ENCODE measurements around the gene JAZF1. TPM values are rescaled to one million over a fixed set of nuclear protein-coding genes. Genes with fewer than 3 reads are reported as not detected.

JAZF1 gene
- total and polyA plus RNA-seq, 8 donors = 0.58 to 16.7 (median 7.2) TPM

DNA sequence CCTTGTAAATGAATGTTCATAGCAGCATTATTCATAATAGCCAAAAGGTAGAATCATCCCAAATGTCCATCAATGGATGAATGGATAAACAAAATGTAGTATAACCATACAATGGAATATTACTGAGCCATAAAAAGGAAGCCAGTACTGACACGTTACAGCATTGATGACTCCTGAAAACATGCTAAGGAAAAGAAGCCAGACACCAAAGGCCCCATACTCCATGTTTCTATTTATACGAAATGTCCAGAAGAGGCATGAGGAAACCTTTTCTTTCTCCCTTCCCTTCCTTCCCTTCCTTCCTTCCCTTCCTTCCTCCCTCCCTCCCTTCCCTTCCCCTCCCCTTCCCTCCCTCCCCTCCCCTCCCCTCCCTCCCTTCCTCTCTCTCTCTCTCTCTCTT is 131.9 kb downstream of the JAZF1 start:
- Histone ChIP-seq H3K4me1 (no peaks in the 10 kb centered on the region), H3K27me3 (no peaks in the 10 kb centered on the region), H3K36me3 (no peaks in the 10 kb centered on the region), H3K9me3 (no peaks in the 10 kb centered on the region), H3K27ac (no peak overlapping the region), H3K4me3 (no peak overlapping the region)
- intact Hi-C loops (cut with DNase I; ENCODE audit: low total_unique reads) = no loop called here
- 89 to 98% (median 96%) methylated on average over 2 of the region's 2 CpGs for WGBS, 5 donors
- DNase-seq = no peak
- TF ChIP-seq POLR2A (IDR thresholded peaks at IDR 0.05) (no peak), EP300 (IDR thresholded peaks at IDR 0.05) (no peak), POLR2AphosphoS5 (IDR thresholded peaks at IDR 0.05) (no peak)
- TF ChIP-seq, protein P1, sequence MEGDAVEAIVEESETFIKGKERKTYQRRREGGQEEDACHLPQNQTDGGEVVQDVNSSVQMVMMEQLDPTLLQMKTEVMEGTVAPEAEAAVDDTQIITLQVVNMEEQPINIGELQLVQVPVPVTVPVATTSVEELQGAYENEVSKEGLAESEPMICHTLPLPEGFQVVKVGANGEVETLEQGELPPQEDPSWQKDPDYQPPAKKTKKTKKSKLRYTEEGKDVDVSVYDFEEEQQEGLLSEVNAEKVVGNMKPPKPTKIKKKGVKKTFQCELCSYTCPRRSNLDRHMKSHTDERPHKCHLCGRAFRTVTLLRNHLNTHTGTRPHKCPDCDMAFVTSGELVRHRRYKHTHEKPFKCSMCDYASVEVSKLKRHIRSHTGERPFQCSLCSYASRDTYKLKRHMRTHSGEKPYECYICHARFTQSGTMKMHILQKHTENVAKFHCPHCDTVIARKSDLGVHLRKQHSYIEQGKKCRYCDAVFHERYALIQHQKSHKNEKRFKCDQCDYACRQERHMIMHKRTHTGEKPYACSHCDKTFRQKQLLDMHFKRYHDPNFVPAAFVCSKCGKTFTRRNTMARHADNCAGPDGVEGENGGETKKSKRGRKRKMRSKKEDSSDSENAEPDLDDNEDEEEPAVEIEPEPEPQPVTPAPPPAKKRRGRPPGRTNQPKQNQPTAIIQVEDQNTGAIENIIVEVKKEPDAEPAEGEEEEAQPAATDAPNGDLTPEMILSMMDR (IDR thresholded peaks at IDR 0.05) = no peak

DNA sequence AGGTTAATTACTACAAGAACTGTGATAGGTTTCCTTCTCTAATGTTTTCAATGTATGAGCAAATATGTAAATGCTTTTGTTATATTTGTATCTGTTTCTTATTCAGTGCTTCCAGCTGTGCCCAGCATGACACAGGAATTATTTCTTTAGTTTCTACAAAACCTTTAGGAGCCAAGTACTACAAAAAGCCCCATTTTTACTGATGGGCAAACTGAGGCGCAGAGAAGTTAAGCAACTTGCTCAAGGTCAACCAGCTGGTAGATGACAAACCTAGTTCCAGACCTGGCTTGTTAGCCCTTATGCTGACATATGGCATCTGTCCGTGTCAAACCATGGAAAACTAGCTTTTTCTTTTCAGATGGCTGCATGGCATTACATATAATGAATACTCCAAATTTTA is 134.6 kb downstream of the JAZF1 start:
- intact Hi-C loops (cut with DNase I; ENCODE audit: low total_unique reads) = no loop called here
- Histone ChIP-seq H3K4me3 (no peak overlapping the region), H3K4me1 (peaks cover 0 to 4% (median 0%) of the 10 kb centered on the region in 4 donors), H3K9me3 (no peaks in the 10 kb centered on the region), H3K27me3 (no peaks in the 10 kb centered on the region), H3K36me3 (no peaks in the 10 kb centered on the region), H3K27ac (no peak overlapping the region)
- no peak for TF ChIP-seq POLR2A (IDR thresholded peaks at IDR 0.05)
- TF ChIP-seq, protein P1 (IDR thresholded peaks at IDR 0.05) = no peak
- TF ChIP-seq EP300 (IDR thresholded peaks at IDR 0.05) = no peak
- TF ChIP-seq POLR2AphosphoS5 (IDR thresholded peaks at IDR 0.05) = no peak
- 94 to 100% (median 95%) methylated on average over 2 of the region's 2 CpGs for WGBS, 5 donors
- no peak for DNase-seq

DNA sequence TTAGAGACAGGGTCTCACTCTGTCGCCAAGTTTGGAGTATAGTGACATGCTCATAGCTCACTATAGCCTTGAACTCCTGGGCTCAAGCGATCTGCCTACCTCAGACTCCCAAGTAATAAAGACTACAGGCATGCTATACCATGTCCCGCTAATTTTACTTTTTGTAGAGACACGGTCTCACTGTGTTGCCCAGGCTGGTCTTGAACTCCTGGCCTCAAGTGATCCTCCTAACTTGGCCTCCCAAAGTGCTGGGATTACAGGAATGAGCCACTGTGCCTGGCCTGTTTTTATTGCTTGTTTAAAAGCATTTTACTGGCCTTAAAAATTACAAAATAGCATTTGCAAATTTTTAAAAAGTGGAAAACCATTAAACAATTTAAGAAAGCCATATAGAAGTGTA is 135.0 kb downstream of the JAZF1 start:
- no peak for DNase-seq
- Histone ChIP-seq H3K27me3 (no peaks in the 10 kb centered on the region), H3K4me1 (peaks cover 0 to 5% (median 0%) of the 10 kb centered on the region in 4 donors), H3K4me3 (no peak overlapping the region), H3K27ac (no peak overlapping the region), H3K36me3 (no peaks in the 10 kb centered on the region), H3K9me3 (no peaks in the 10 kb centered on the region)
- 94 to 99% (median 97%) methylated on average over 4 of the region's 4 CpGs for WGBS, 5 donors
- intact Hi-C loops (cut with DNase I; ENCODE audit: low total_unique reads) = no loop called here
- TF ChIP-seq, protein P1 (IDR thresholded peaks at IDR 0.05) = no peak
- TF ChIP-seq POLR2AphosphoS5 (IDR thresholded peaks at IDR 0.05) = no peak

DNA sequence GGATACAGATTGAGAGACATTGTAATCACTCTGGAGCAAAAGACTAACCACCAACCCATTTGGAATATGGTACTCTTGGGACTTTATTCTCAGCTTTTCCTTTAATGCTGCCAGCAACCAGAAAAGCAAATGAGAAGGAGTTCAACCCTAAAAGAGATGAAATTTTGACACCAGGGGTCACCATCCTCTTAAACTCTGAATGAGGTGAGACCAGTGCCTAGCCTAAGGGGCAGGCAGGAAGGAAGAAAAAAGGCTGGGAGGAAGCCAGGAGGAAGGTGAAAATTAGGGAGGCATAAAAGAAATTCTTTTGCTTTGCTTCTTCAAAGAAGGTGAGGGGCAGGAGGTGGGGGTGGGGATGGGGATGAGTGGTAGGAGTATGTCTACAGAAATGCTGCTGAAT is 135.8 kb downstream of the JAZF1 start:
- no peaks in the 10 kb centered on the region for H3K36me3 ChIP-seq
- peaks cover 0 to 5% (median 0%) of the 10 kb centered on the region in 4 donors for H3K4me1 ChIP-seq
- no peak for DNase-seq
- intact Hi-C loops (cut with DNase I; ENCODE audit: low total_unique reads) = no loop called here
- no peak overlapping the region for H3K4me3 ChIP-seq
- no peaks in the 10 kb centered on the region for H3K27me3 ChIP-seq
- no peaks in the 10 kb centered on the region for H3K9me3 ChIP-seq
- no peak for TF ChIP-seq POLR2A (IDR thresholded peaks at IDR 0.05)
- TF ChIP-seq POLR2AphosphoS5 (IDR thresholded peaks at IDR 0.05) = no peak
- TF ChIP-seq, protein P1 (IDR thresholded peaks at IDR 0.05) = no peak
- no peak for TF ChIP-seq EP300 (IDR thresholded peaks at IDR 0.05)
- H3K27ac ChIP-seq = no peak overlapping the region
